Measurements from ENCODE around the gene CRISP3. TPM values are rescaled to one million over a fixed set of nuclear protein-coding genes. Genes with fewer than 3 reads are reported as not detected.

Gene CRISP3
- total and polyA plus RNA-seq, 2 of the 4 experiments (the other 2 are of a cell fraction): not detected

DNA sequence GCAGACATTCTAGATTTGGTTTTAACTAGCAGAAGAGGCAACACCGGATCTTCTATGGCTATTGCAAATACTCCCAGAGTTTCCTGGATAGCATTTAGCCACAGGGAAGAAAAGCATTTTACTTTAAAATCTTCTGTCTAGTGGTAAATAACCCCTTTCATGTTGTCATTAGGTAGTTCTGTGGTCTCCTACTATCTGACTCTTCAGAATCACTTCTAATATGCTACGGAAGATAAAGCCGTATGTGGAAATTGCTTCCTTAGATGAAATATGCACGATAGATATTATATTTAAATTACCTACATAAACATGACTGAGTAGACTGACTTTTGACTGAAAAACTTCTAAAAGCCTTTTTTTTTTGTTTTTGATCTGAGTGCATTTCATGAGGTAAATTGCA lies 759 bp downstream of the CRISP3 start:
- no peak overlapping the region for H2BK20ac ChIP-seq (ENCODE audit: low read depth, low read length)
- no peak overlapping the region for H3K27ac ChIP-seq (ENCODE audit: insufficient read depth, low read length)
- no peak overlapping the region for H3K4me2 ChIP-seq (ENCODE audit: low read depth, low read length)
- no peak overlapping the region for H4K8ac ChIP-seq (ENCODE audit: low read depth in 2 of 2, low read length in 2 of 2)
- no peaks in the 10 kb centered on the region for H3K79me1 ChIP-seq (ENCODE audit: low read depth in 1 of 2, low read length in 2 of 2)
- no peaks in the 10 kb centered on the region for H3K27me3 ChIP-seq (ENCODE audit: control insufficient read depth, insufficient read depth, low read length)
- no peak overlapping the region for H3K9ac ChIP-seq (ENCODE audit: low read depth, low read length)
- no peak overlapping the region for H4K91ac ChIP-seq (ENCODE audit: insufficient read depth, low read depth, low read length)
- H3K4me1 ChIP-seq (ENCODE audit: control insufficient read depth, insufficient read depth, low read length): no peaks in the 10 kb centered on the region
- no peak overlapping the region for H2BK15ac ChIP-seq (ENCODE audit: low read depth, low read length)
- intact Hi-C loops (cut with micrococcal nuclease): no loop called here
- no peaks in the 10 kb centered on the region for H4K20me1 ChIP-seq (ENCODE audit: insufficient read depth, low read length)
- no peak overlapping the region for H3K4ac ChIP-seq (ENCODE audit: low read depth, low read length)
- no peak overlapping the region for H3K23ac ChIP-seq (ENCODE audit: low read depth, low read length)
- H2BK5ac ChIP-seq (ENCODE audit: low read depth, low read length, poor library complexity, severe bottlenecking): no peak overlapping the region
- H2AFZ ChIP-seq (replicated peaks; ENCODE audit: low read length, poor library complexity): no peak overlapping the region
- in situ Hi-C loops (cut with MboI; ENCODE audit: low sequenced_read_pairs): no loop called here
- H3K14ac ChIP-seq (replicated peaks; ENCODE audit: low read depth, low read length): no peak overlapping the region
- no peak overlapping the region for H2AK9ac ChIP-seq (replicated peaks; ENCODE audit: low read depth, low read length, poor library complexity)
- WGBS, 2 experiments (ENCODE audit: extremely low coverage in 2 of 2, insufficient read length in 1 of 2): no CpG with 5 or more reads among the region's 4 CpGs
- dilution Hi-C loops (cut with HindIII; ENCODE audit: low sequenced_read_pairs, unreplicated experiment): no loop called here
- ATAC-seq (ENCODE audit: low read depth) (no peak), DNase-seq (no peak)
- H3K36me3 ChIP-seq (ENCODE audit: control insufficient read depth, insufficient read depth, low read length): no peaks in the 10 kb centered on the region
- TF ChIP-seq POLR2A (IDR thresholded peaks at IDR 0.05; ENCODE audit: low read depth, low read length) (no peak), RFX5 (IDR thresholded peaks at IDR 0.05; ENCODE audit: low read depth, low read length) (no peak), CEBPB (IDR thresholded peaks at IDR 0.05; ENCODE audit: low read depth, low read length) (no peak), NFE2L2 (IDR thresholded peaks at IDR 0.05; ENCODE audit: low read depth, low read length) (no peak), MAFK (IDR thresholded peaks at IDR 0.05; ENCODE audit: low read depth, low read length) (no peak), MAZ (IDR thresholded peaks at IDR 0.05; ENCODE audit: borderline replicate concordance, low read depth, low read length) (no peak), RCOR1 (IDR thresholded peaks at IDR 0.05; ENCODE audit: insufficient replicate concordance, low read length) (no peak), SMC3 (IDR thresholded peaks at IDR 0.05; ENCODE audit: low read depth, low read length) (no peak), RAD21 (IDR thresholded peaks at IDR 0.05; ENCODE audit: low read length) (no peak), MXI1 (IDR thresholded peaks at IDR 0.05; ENCODE audit: borderline replicate concordance, low read depth, low read length) (no peak), CHD1 (IDR thresholded peaks at IDR 0.05; ENCODE audit: low read depth, low read length) (no peak), BHLHE40 (IDR thresholded peaks at IDR 0.05; ENCODE audit: low read depth, low read length) (no peak)
- TF ChIP-seq, protein P1, sequence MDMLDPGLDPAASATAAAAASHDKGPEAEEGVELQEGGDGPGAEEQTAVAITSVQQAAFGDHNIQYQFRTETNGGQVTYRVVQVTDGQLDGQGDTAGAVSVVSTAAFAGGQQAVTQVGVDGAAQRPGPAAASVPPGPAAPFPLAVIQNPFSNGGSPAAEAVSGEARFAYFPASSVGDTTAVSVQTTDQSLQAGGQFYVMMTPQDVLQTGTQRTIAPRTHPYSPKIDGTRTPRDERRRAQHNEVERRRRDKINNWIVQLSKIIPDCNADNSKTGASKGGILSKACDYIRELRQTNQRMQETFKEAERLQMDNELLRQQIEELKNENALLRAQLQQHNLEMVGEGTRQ (IDR thresholded peaks at IDR 0.05; ENCODE audit: low read depth, low read length): no peak
- TF ChIP-seq, protein P2, sequence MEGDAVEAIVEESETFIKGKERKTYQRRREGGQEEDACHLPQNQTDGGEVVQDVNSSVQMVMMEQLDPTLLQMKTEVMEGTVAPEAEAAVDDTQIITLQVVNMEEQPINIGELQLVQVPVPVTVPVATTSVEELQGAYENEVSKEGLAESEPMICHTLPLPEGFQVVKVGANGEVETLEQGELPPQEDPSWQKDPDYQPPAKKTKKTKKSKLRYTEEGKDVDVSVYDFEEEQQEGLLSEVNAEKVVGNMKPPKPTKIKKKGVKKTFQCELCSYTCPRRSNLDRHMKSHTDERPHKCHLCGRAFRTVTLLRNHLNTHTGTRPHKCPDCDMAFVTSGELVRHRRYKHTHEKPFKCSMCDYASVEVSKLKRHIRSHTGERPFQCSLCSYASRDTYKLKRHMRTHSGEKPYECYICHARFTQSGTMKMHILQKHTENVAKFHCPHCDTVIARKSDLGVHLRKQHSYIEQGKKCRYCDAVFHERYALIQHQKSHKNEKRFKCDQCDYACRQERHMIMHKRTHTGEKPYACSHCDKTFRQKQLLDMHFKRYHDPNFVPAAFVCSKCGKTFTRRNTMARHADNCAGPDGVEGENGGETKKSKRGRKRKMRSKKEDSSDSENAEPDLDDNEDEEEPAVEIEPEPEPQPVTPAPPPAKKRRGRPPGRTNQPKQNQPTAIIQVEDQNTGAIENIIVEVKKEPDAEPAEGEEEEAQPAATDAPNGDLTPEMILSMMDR (conservative IDR thresholded peaks at IDR 0.05; ENCODE audit: low read depth, low read length): no peak
- H2BK120ac ChIP-seq (ENCODE audit: low read depth, low read length): no peak overlapping the region
- H3K18ac ChIP-seq (ENCODE audit: low read depth, low read length): no peak overlapping the region
- no peaks in the 10 kb centered on the region for H3K9me3 ChIP-seq (ENCODE audit: control insufficient read depth, insufficient read depth, low read length)
- BruUV-seq (replicated peaks): no TSS peak
- no peak overlapping the region for H4K5ac ChIP-seq (ENCODE audit: low read depth, low read length)
- no peak overlapping the region for H3K56ac ChIP-seq (ENCODE audit: extremely low read depth, insufficient read depth, low read length)
- H3K9me1 ChIP-seq (ENCODE audit: insufficient read depth, low read length): no peaks in the 10 kb centered on the region
- no peak overlapping the region for H3K4me3 ChIP-seq (ENCODE audit: insufficient read depth, low read depth, low read length)
- no peak overlapping the region for H2AK5ac ChIP-seq (ENCODE audit: low read depth, low read length)
- ChIA-PET CTCF (no interaction called here), POLR2A (ENCODE audit: unreplicated experiment) (no interaction called here)

Measured in IMR-90 (cell line).